Mammary epithelial cell (primary cell): ENCODE measurements around the gene SH3BP2.

Experiments used
- EZH2 ChIP-seq: IDR thresholded peaks from 2 replicates; pipeline ENCODE4 v1.6.1; 2012; ENCODE audit warnings: low read length, inconsistent platforms, borderline replicate concordance
- TF ChIP-seq, protein P1 (sequence below), 2 donors: IDR thresholded peaks in 1 of 2; conservative IDR thresholded peaks in 1 of 2; 2 replicates each; pipeline ENCODE4 v1.5.1; 2011 to 2012; ENCODE audit warnings: inconsistent platforms in 2 of 2, low read length in 2 of 2, mild to moderate bottlenecking in 2 of 2, control low read depth in 1 of 2, low read depth in 1 of 2; ENCODE audit not compliant: insufficient read depth in 1 of 2; ENCODE audit errors: extremely low read depth in 1 of 2

DNA sequence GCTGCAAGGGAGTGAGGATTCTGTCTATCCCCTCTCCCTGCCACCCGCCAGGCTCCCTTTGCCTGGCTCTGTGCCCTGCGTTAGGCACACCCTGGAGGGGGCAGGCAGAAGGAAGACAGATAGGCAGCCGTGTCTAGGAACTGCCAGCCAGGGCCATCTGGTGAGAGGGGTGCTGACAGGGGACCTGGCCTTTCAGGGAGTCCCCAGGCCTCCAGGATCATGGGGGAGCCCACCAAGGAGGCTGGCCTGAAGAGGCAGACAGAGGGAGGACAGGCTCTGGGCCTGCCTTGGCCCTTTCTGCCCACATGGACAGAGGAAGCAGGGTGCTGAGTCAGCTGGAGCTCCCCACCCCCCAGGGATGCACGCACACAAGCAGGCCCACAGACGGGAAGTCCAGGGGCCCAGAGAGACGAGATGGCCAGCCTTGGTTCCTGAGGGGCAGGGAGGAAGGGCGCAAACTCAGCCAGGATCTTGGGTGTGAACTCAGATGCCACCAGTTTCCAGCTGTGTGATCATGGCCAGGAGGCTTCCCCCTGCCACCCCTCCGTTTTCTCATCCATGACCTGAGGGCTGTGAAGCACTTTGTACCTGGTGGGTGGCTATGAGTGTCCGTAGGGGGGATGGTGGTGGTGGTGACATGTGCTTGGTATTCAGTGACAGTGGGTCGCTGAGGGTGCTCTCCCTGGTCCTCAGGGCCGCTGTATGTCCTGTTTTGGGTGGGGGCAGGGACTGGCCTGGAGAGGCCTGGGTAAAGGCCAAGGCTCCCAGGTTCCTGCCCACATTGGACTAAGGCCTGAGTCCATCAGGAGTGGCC, 1.8 kb downstream of the SH3BP2 start:
- TF ChIP-seq, protein P1, sequence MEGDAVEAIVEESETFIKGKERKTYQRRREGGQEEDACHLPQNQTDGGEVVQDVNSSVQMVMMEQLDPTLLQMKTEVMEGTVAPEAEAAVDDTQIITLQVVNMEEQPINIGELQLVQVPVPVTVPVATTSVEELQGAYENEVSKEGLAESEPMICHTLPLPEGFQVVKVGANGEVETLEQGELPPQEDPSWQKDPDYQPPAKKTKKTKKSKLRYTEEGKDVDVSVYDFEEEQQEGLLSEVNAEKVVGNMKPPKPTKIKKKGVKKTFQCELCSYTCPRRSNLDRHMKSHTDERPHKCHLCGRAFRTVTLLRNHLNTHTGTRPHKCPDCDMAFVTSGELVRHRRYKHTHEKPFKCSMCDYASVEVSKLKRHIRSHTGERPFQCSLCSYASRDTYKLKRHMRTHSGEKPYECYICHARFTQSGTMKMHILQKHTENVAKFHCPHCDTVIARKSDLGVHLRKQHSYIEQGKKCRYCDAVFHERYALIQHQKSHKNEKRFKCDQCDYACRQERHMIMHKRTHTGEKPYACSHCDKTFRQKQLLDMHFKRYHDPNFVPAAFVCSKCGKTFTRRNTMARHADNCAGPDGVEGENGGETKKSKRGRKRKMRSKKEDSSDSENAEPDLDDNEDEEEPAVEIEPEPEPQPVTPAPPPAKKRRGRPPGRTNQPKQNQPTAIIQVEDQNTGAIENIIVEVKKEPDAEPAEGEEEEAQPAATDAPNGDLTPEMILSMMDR (conservative IDR thresholded peaks at IDR 0.05 in 1 of 2, IDR thresholded peaks at IDR 0.05 in 1 of 2; ENCODE audit: extremely low read depth in 1 of 2, insufficient read depth in 1 of 2, low read depth in 1 of 2, low read length in 2 of 2) = no peak
- TF ChIP-seq EZH2 = no peak
